ENCODE data around the gene AFTPH. TPM values are rescaled to one million over a fixed set of nuclear protein-coding genes. Genes with fewer than 3 reads are reported as not detected.

AFTPH gene
- total RNA-seq, 1 experiment from 2014 or later, result 17.9 TPM

GRCh38 chr2:64632835-64633819 is 109.0 kb downstream of the AFTPH start:
- no peaks in the 10 kb centered on the region for H3K9me3 ChIP-seq (ENCODE audit: control insufficient read depth, insufficient read depth, low read depth, low read length)
- intact Hi-C loops (cut with micrococcal nuclease; ENCODE audit: unreplicated experiment), result no loop called here
- BruUV-seq (replicated peaks), result no TSS peak
- TF ChIP-seq, protein P1, sequence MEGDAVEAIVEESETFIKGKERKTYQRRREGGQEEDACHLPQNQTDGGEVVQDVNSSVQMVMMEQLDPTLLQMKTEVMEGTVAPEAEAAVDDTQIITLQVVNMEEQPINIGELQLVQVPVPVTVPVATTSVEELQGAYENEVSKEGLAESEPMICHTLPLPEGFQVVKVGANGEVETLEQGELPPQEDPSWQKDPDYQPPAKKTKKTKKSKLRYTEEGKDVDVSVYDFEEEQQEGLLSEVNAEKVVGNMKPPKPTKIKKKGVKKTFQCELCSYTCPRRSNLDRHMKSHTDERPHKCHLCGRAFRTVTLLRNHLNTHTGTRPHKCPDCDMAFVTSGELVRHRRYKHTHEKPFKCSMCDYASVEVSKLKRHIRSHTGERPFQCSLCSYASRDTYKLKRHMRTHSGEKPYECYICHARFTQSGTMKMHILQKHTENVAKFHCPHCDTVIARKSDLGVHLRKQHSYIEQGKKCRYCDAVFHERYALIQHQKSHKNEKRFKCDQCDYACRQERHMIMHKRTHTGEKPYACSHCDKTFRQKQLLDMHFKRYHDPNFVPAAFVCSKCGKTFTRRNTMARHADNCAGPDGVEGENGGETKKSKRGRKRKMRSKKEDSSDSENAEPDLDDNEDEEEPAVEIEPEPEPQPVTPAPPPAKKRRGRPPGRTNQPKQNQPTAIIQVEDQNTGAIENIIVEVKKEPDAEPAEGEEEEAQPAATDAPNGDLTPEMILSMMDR (IDR thresholded peaks at IDR 0.05), result no peak
- TF ChIP-seq TCF7L2 (IDR thresholded peaks at IDR 0.05; ENCODE audit: low read depth, low read length) (no peak), REST (IDR thresholded peaks at IDR 0.05; ENCODE audit: insufficient read depth in 1 of 2, low read depth in 2 of 2, low read length in 1 of 2) (no peak), SIN3A (IDR thresholded peaks at IDR 0.05; ENCODE audit: borderline replicate concordance, insufficient read depth, low read depth, low read length) (no peak), POLR2AphosphoS5 (IDR thresholded peaks at IDR 0.05; ENCODE audit: low read depth, low read length) (no peak)
- DNase-seq (ENCODE audit: low read depth, low spot score), result no peak
- ChIA-PET POLR2A (no interaction called here), CTCF (no interaction called here)
- H3K36me3 ChIP-seq (ENCODE audit: control insufficient read depth, insufficient read depth, low read length), result no peaks in the 10 kb centered on the region; the same call in 1 of the 2 replicates
- H3K4me3 ChIP-seq (ENCODE audit: low read depth in 2 of 2, low read length in 2 of 2), result no peak overlapping the region
- no peak overlapping the region for H3K27ac ChIP-seq (ENCODE audit: low read length)
- ATAC-seq, result no peak
- in situ Hi-C loops (cut with HindIII; ENCODE audit: low pct_unique_long_range_greater_than_20kb, low sequenced_read_pairs), result no loop called here
- H3K4me1 ChIP-seq (ENCODE audit: control insufficient read depth, insufficient read depth, low read length), result peaks cover 8% of the 10 kb centered on the region; the same call in 1 of the 2 replicates
- no peaks in the 10 kb centered on the region for H3K27me3 ChIP-seq (ENCODE audit: control insufficient read depth, insufficient read depth, low read length)

DNA sequence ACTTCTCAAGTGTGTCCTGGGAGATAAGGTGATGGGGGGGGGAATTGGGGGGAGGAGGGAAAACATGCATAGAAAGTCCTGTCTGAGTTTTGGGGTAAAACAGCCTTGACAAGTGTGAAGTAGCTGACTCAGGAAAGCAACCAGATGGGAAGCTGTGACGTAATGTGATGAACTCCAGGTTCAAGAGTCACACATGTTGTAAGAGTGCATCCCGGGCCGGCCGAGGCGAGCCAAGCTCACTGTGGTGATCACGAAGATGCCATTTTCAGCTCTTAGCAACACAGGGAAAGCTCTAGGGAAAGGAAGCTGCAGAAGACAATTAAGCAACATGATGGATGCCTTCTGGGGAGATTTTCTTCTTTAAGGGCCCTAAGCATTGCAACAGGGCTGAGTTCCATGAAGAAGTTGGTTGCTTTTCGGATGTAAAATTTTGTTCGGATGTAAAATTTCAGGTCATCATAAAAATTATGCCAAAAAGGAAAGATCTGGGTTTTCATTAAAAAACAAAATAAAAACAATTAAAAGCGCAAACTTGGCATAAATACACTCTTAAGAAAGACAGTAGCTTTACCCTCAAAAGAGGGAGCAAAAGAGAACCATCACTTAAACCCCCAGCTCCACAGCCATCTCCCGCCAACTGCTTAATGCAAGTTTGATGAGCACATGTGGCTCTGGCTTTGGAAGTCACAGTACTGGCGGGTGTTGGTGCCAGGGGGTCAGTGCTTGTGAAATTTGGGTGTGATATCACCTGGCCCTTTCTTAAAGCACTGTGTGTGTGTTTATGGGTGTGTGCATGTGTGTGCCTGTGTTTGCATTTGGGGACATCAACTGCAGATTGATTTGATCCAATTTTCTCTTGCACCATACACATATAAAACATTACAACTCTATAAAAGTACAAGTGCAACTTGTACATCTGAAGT is 110.5 kb downstream of the AFTPH start:
- POLR2A ChIA-PET, result no interaction called here
- in situ Hi-C loops (cut with HindIII; ENCODE audit: low pct_unique_long_range_greater_than_20kb, low sequenced_read_pairs), result no loop called here
- DNase-seq (ENCODE audit: low read depth, low spot score) (no peak), ATAC-seq (no peak)
- Histone ChIP-seq H3K27me3 (ENCODE audit: control insufficient read depth, insufficient read depth, low read length) (no peaks in the 10 kb centered on the region), H3K9me3 (ENCODE audit: control insufficient read depth, insufficient read depth, low read depth, low read length) (no peaks in the 10 kb centered on the region), H3K36me3 (ENCODE audit: control insufficient read depth, insufficient read depth, low read length) (no peaks in the 10 kb centered on the region; the same call in 1 of the 2 replicates), H3K27ac (ENCODE audit: low read length) (no peak overlapping the region), H3K4me1 (ENCODE audit: control insufficient read depth, insufficient read depth, low read length) (peaks cover 22% of the 10 kb centered on the region), H3K4me3 (ENCODE audit: low read depth in 2 of 2, low read length in 2 of 2) (no peak overlapping the region)
- no peak for TF ChIP-seq SIN3A (IDR thresholded peaks at IDR 0.05; ENCODE audit: borderline replicate concordance, insufficient read depth, low read depth, low read length)
- no peak for TF ChIP-seq POLR2AphosphoS5 (IDR thresholded peaks at IDR 0.05; ENCODE audit: low read depth, low read length)
- no peak for TF ChIP-seq REST (IDR thresholded peaks at IDR 0.05; ENCODE audit: insufficient read depth in 1 of 2, low read depth in 2 of 2, low read length in 1 of 2)
- no peak for TF ChIP-seq TCF7L2 (IDR thresholded peaks at IDR 0.05; ENCODE audit: low read depth, low read length)
- TF ChIP-seq, protein P1 (IDR thresholded peaks at IDR 0.05), result no peak
- TSS peak; percentile 37 for BruUV-seq (replicated peaks)
- CTCF ChIA-PET, result no interaction called here
- intact Hi-C loops (cut with micrococcal nuclease; ENCODE audit: unreplicated experiment), result no loop called here
